ENCODE data around the gene TGFB1. TPM values are rescaled to one million over a fixed set of nuclear protein-coding genes. Genes with fewer than 3 reads are reported as not detected.

Gene TGFB1
- total and polyA plus RNA-seq, 2 of the 13 experiments (the other 11 are each of a cell fraction or from before 2014, with no cell fraction given) = 4.1 to 5.4 TPM

- TF ChIP-seq ARID3A (IDR thresholded peaks at IDR 0.05; ENCODE audit: low read depth, low read length) (no peak), ZNF691 (CRISPR knock-in tag; IDR thresholded peaks at IDR 0.05; ENCODE audit: borderline replicate concordance, low read depth) (peak; percentile 64; the same call in 1 of the 2 replicates), ARNT2 (CRISPR knock-in tag; IDR thresholded peaks at IDR 0.05; ENCODE audit: low read depth) (peak; percentile 84), ZNF576 (CRISPR knock-in tag; IDR thresholded peaks at IDR 0.05) (no peak), ZFP90 (CRISPR knock-in tag; IDR thresholded peaks at IDR 0.05; ENCODE audit: borderline replicate concordance) (0 out of 2 replicates have a peak, but pooled peaks have one; percentile 48), MXD4 (CRISPR knock-in tag; IDR thresholded peaks at IDR 0.05) (peak; percentile 76; the same call in 1 of the 2 replicates), TFDP1 (CRISPR knock-in tag; IDR thresholded peaks at IDR 0.05; ENCODE audit: borderline replicate concordance) (no peak), ZSCAN21 (CRISPR knock-in tag; IDR thresholded peaks at IDR 0.05; ENCODE audit: borderline replicate concordance) (peak; percentile 70), FOXP4 (CRISPR knock-in tag; IDR thresholded peaks at IDR 0.05) (peak; percentile 66), MEIS2 (CRISPR knock-in tag; IDR thresholded peaks at IDR 0.05) (peak; percentile 65; the same call in 1 of the 2 replicates), NFATC3 (CRISPR knock-in tag; IDR thresholded peaks at IDR 0.05) (no peak), HCFC1 (IDR thresholded peaks at IDR 0.05; ENCODE audit: low read depth, low read length) (peak; percentile 43; the same call in 1 of the 2 replicates), GFI1 (CRISPR knock-in tag; IDR thresholded peaks at IDR 0.05; ENCODE audit: borderline replicate concordance) (peak; percentile 61; the same call in 1 of the 2 replicates), HNRNPH1 (optimal IDR thresholded peaks at IDR 0.05; ENCODE audit: low read depth, low read length) (no peak), ZGPAT (CRISPR knock-in tag; IDR thresholded peaks at IDR 0.05) (peak; percentile 94), ZNF17 (CRISPR knock-in tag; IDR thresholded peaks at IDR 0.05) (no peak), ZEB1 (IDR thresholded peaks at IDR 0.05; ENCODE audit: insufficient replicate concordance, low read depth) (no peak), NCOA1 (CRISPR knock-in tag; IDR thresholded peaks at IDR 0.05) (0 out of 2 replicates have a peak, but pooled peaks have one; percentile 23), CBX5 (CRISPR knock-in tag; IDR thresholded peaks at IDR 0.05; ENCODE audit: borderline replicate concordance) (peak; percentile 77; the same call in 1 of the 2 replicates), KLF15 (CRISPR knock-in tag; IDR thresholded peaks at IDR 0.05; ENCODE audit: borderline replicate concordance) (no peak; the same call in 1 of the 2 replicates)
These were observed 43.5 kb downstream of the TGFB1 start, which contains the start of gene CCDC97 (continued) for GRCh38 chr19:41310033-41310831.

Measured in HepG2 (cell line).